ENCODE data around the gene FAM234A. TPM values are rescaled to one million over a fixed set of nuclear protein-coding genes. Genes with fewer than 3 reads are reported as not detected.
"Not testable (repeated sequence)": the region's sequence is repeated elsewhere in the genome, so short reads cannot be mapped to it uniquely, and the experiment has no call there.

FAM234A gene
- total RNA-seq, 1 experiment from 2014 or later = 121 TPM

- no peaks in the 10 kb centered on the region for H3K36me3 ChIP-seq (ENCODE audit: control insufficient read depth, insufficient read depth, low read length)
- no peak for DNase-seq (ENCODE audit: low read depth, low spot score)
- in situ Hi-C loops (cut with HindIII; ENCODE audit: low pct_unique_long_range_greater_than_20kb, low sequenced_read_pairs) (no loop called here), intact Hi-C loops (cut with micrococcal nuclease; ENCODE audit: unreplicated experiment) (no loop called here)
- ChIA-PET CTCF (no interaction called here), POLR2A (no interaction called here)
- ATAC-seq = no peak
- TF ChIP-seq POLR2AphosphoS5 (IDR thresholded peaks at IDR 0.05; ENCODE audit: low read depth, low read length) = no peak
- TF ChIP-seq TCF7L2 (IDR thresholded peaks at IDR 0.05; ENCODE audit: low read depth, low read length) = no peak
- TF ChIP-seq CTCF (IDR thresholded peaks at IDR 0.05) = no peak
- TF ChIP-seq REST (IDR thresholded peaks at IDR 0.05; ENCODE audit: insufficient read depth in 1 of 2, low read depth in 2 of 2, low read length in 1 of 2) = no peak
- TF ChIP-seq SIN3A (IDR thresholded peaks at IDR 0.05; ENCODE audit: borderline replicate concordance, insufficient read depth, low read depth, low read length) = no peak
- H3K27me3 ChIP-seq (ENCODE audit: control insufficient read depth, insufficient read depth, low read length) = no peaks in the 10 kb centered on the region
- H3K27ac ChIP-seq (ENCODE audit: low read length) = no peak overlapping the region
- H3K4me3 ChIP-seq (ENCODE audit: low read depth in 2 of 2, low read length in 2 of 2) = no peak overlapping the region
- no peaks in the 10 kb centered on the region for H3K4me1 ChIP-seq (ENCODE audit: control insufficient read depth, insufficient read depth, low read length)
- no peaks in the 10 kb centered on the region for H3K9me3 ChIP-seq (ENCODE audit: control insufficient read depth, insufficient read depth, low read depth, low read length)
- no TSS peak for BruUV-seq (replicated peaks)
Measured at GRCh38 chr16:255183-255582, 20.6 kb downstream of the FAM234A start.

DNA sequence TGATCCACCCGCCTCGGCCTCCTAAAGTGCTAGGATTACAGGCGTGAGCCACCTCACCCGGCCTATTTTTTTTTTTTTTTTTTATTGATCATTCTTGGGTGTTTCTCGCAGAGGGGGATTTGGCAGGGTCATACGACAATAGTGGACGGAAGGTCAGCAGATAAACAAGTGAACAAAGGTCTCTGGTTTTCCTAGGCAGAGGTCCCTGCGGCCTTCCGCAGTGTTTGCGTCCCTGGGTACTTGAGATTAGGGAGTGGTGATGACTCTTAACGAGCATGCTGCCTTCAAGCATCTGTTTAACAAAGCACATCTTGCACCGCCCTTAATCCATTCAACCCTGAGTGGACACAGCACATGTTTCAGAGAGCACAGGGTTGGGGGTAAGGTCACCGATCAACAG lies 23.5 kb downstream of the FAM234A start:
- DNase-seq (ENCODE audit: low read depth, low spot score); intact Hi-C loops (cut with micrococcal nuclease; ENCODE audit: unreplicated experiment); H3K27me3 ChIP-seq (ENCODE audit: control insufficient read depth, insufficient read depth, low read length); BruUV-seq (replicated peaks); H3K27ac ChIP-seq (ENCODE audit: low read length); in situ Hi-C loops (cut with HindIII; ENCODE audit: low pct_unique_long_range_greater_than_20kb, low sequenced_read_pairs); CTCF ChIA-PET; POLR2A ChIA-PET; H3K4me1 ChIP-seq (ENCODE audit: control insufficient read depth, insufficient read depth, low read length); H3K4me3 ChIP-seq (ENCODE audit: low read depth in 2 of 2, low read length in 2 of 2); ATAC-seq; H3K36me3 ChIP-seq (ENCODE audit: control insufficient read depth, insufficient read depth, low read length); H3K9me3 ChIP-seq (ENCODE audit: control insufficient read depth, insufficient read depth, low read depth, low read length): not testable (repeated sequence)

GRCh38 chr16:259226-259625 lies 24.6 kb downstream of the FAM234A start:
- Histone ChIP-seq H3K36me3 (ENCODE audit: control insufficient read depth, insufficient read depth, low read length) (no peaks in the 10 kb centered on the region), H3K4me3 (ENCODE audit: low read depth in 2 of 2, low read length in 2 of 2) (no peak overlapping the region), H3K4me1 (ENCODE audit: control insufficient read depth, insufficient read depth, low read length) (no peaks in the 10 kb centered on the region), H3K27ac (ENCODE audit: low read length) (no peak overlapping the region), H3K27me3 (ENCODE audit: control insufficient read depth, insufficient read depth, low read length) (no peaks in the 10 kb centered on the region), H3K9me3 (ENCODE audit: control insufficient read depth, insufficient read depth, low read depth, low read length) (no peaks in the 10 kb centered on the region)
- in situ Hi-C loops (cut with HindIII; ENCODE audit: low pct_unique_long_range_greater_than_20kb, low sequenced_read_pairs) (no loop called here), intact Hi-C loops (cut with micrococcal nuclease; ENCODE audit: unreplicated experiment) (no loop called here)
- no peak for ATAC-seq
- BruUV-seq (replicated peaks) = no TSS peak
- DNase-seq (ENCODE audit: low read depth, low spot score) = no peak
- POLR2A ChIA-PET = interaction anchor here (0.7 kb wide), 1 partner anchor 41 kb away, joined by 3 read pairs; no protein-coding TSS in a partner anchor
- TF ChIP-seq CTCF (IDR thresholded peaks at IDR 0.05) (no peak), TCF7L2 (IDR thresholded peaks at IDR 0.05; ENCODE audit: low read depth, low read length) (no peak), POLR2AphosphoS5 (IDR thresholded peaks at IDR 0.05; ENCODE audit: low read depth, low read length) (no peak), SIN3A (IDR thresholded peaks at IDR 0.05; ENCODE audit: borderline replicate concordance, insufficient read depth, low read depth, low read length) (no peak), REST (IDR thresholded peaks at IDR 0.05; ENCODE audit: insufficient read depth in 1 of 2, low read depth in 2 of 2, low read length in 1 of 2) (no peak)
- CTCF ChIA-PET = no interaction called here
